Measurements from ENCODE around the gene HAUS5.
A peak's percentile ranks its signal among the peaks of the same experiment; 100 is the strongest.

Gene HAUS5

GRCh38 chr19:35612559-35613321 lies at the start of gene HAUS5:
Gene HAUS5, plus strand, starts transcription at chr19:35612735. Its CDS starts 60 bp downstream, at chr19:35612795.
- peak within 1 kb of the TSS; percentile 80 for H3K4me3 ChIP-seq
- DNase-seq (ENCODE audit: low spot score): peak; percentile 94
- H3K27ac ChIP-seq: peak within 1 kb of the TSS; percentile 57 to 68
- TF ChIP-seq CTCF (IDR thresholded peaks at IDR 0.05): no peak

GRCh38 chr19:35562776-35563175 lies 49.8 kb upstream of the HAUS5 start:
- TF ChIP-seq CTCF (IDR thresholded peaks at IDR 0.05): no peak
- no peak for DNase-seq (ENCODE audit: low spot score)
- no peak overlapping the region for H3K4me3 ChIP-seq
- no peak overlapping the region for H3K27ac ChIP-seq

GRCh38 chr19:35563207-35563829 lies 49.2 kb upstream of the HAUS5 start, which contains the start of gene ATP4A:
Gene ATP4A, minus strand, starts transcription at chr19:35563658. Its CDS starts 29 bp downstream, at chr19:35563629.
- TF ChIP-seq CTCF (IDR thresholded peaks at IDR 0.05): no peak
- no peak within 1 kb of the TSS for H3K27ac ChIP-seq
- H3K4me3 ChIP-seq: no peak within 1 kb of the TSS
- DNase-seq (ENCODE audit: low spot score): no peak

GRCh38 chr19:35565016-35565856 lies 47.3 kb upstream of the HAUS5 start:
- Histone ChIP-seq H3K27ac (no peak overlapping the region), H3K4me3 (no peak overlapping the region)
- no peak for DNase-seq (ENCODE audit: low spot score)
- TF ChIP-seq CTCF (IDR thresholded peaks at IDR 0.05): no peak

GRCh38 chr19:35566738-35567137 lies 45.8 kb upstream of the HAUS5 start:
- H3K4me3 ChIP-seq: no peak overlapping the region
- no peak for TF ChIP-seq CTCF (IDR thresholded peaks at IDR 0.05)
- no peak overlapping the region for H3K27ac ChIP-seq
- no peak for DNase-seq (ENCODE audit: low spot score)

- Histone ChIP-seq H3K27ac (no peak overlapping the region), H3K4me3 (no peak overlapping the region)
- DNase-seq (ENCODE audit: low spot score): no peak
- no peak for TF ChIP-seq CTCF (IDR thresholded peaks at IDR 0.05)
These were observed 43.2 kb upstream of the HAUS5 start for GRCh38 chr19:35569281-35569781.
